ENCODE measurements around the gene AATF. TPM values are rescaled to one million over a fixed set of nuclear protein-coding genes. Genes with fewer than 3 reads are reported as not detected.

AATF gene
- total and polyA plus RNA-seq, 9 of the 15 experiments (the other 6 are each of a cell fraction or from before 2014, with no cell fraction given): 34.5 to 133 (median 90.1) TPM

GRCh38 chr17:37037590-37038155 is 88.9 kb downstream of the AATF start (continued):
- TF ChIP-seq AFF4 (CRISPR knock-in tag; IDR thresholded peaks at IDR 0.05) (no peak), CC2D1A (IDR thresholded peaks at IDR 0.05) (no peak), ZNF253 (CRISPR knock-in tag; conservative IDR thresholded peaks at IDR 0.05) (no peak), SREBF1 (IDR thresholded peaks at IDR 0.05; ENCODE audit: borderline replicate concordance, low read depth, low read length) (no peak), TEAD1 (CRISPR knock-in tag; IDR thresholded peaks at IDR 0.05) (no peak)

- no TSS peak for BruUV-seq (replicated peaks)
- intact Hi-C loops (cut with micrococcal nuclease): no loop called here
- TF ChIP-seq ATF2 (CRISPR knock-in tag; IDR thresholded peaks at IDR 0.05) (no peak), CREBBP (IDR thresholded peaks at IDR 0.05; ENCODE audit: low read depth, low read length) (no peak), UBTF (IDR thresholded peaks at IDR 0.05; ENCODE audit: borderline replicate concordance in 1 of 2, low read depth in 2 of 2, low read length in 2 of 2) (no peak), JUND (IDR thresholded peaks at IDR 0.05; ENCODE audit: borderline replicate concordance, low read depth, low read length) (no peak), JUND (tag; IDR thresholded peaks at IDR 0.05; ENCODE audit: borderline replicate concordance, low read depth, low read length) (no peak), CTCF (IDR thresholded peaks at IDR 0.05 in 2 of 3, conservative IDR thresholded peaks at IDR 0.05 in 1 of 3; ENCODE audit: insufficient read depth in 2 of 3, low read depth in 1 of 3, low read length in 3 of 3) (no peak)
Observed at GRCh38 chr17:37039269-37039668, 90.5 kb downstream of the AATF start.

More at GRCh38 chr17:37039269-37039668, 90.5 kb downstream of the AATF start:
- Histone ChIP-seq H3K27me3 (ENCODE audit: control insufficient read depth in 2 of 2, insufficient read depth in 2 of 2, low read length in 2 of 2) (no peaks in the 10 kb centered on the region), H3K27ac (ENCODE audit: extremely low read depth, low read depth, low read length) (no peak overlapping the region), H3K36me3 (ENCODE audit: control insufficient read depth, insufficient read depth, low read length) (peaks cover 27% of the 10 kb centered on the region), H3K4me3 (no peak overlapping the region), H3K79me2 (ENCODE audit: control insufficient read depth, insufficient read depth, low read length) (no peaks in the 10 kb centered on the region), H3K9me1 (ENCODE audit: control insufficient read depth, insufficient read depth, low read length) (no peaks in the 10 kb centered on the region), H4K20me1 (replicated peaks; ENCODE audit: control insufficient read depth, insufficient read depth, low read length) (no peaks in the 10 kb centered on the region), H3K9ac (ENCODE audit: insufficient read depth in 1 of 2, low read depth in 2 of 2, low read length in 2 of 2) (no peak overlapping the region), H3K4me2 (ENCODE audit: insufficient read depth, low read length) (no peak overlapping the region), H3K9me3 (replicated peaks; ENCODE audit: control insufficient read depth, insufficient read depth, low read depth, low read length) (no peaks in the 10 kb centered on the region), H2AFZ (ENCODE audit: low read depth, low read length) (no peak overlapping the region), H3K4me1 (replicated peaks in 1 of 2; ENCODE audit: control insufficient read depth in 2 of 2, insufficient read depth in 2 of 2, low read length in 2 of 2) (no peaks in the 10 kb centered on the region)
- ATAC-seq (no peak), FAIRE-seq (no peak), DNase-seq (ENCODE audit: extremely low read depth in 1 of 4, low spot score in 3 of 4) (no peak)
- in situ Hi-C loops (cut with MboI): no loop called here
- ChIA-PET CTCF (ENCODE audit: low intra/inter-chr PET ratio) (no interaction called here), POLR2A (interaction anchor here (0.5 to 1.4 kb wide), 2 partner anchors 13 to 379 kb away, joined by 3 read pairs; no protein-coding TSS in a partner anchor)
- WGBS (ENCODE audit: insufficient coverage, low coverage, missing lambda C conversion rate): 68% methylated on average over 6 of the region's 6 CpGs
